Peyer's patch (tissue), 4 donors: Measurements from ENCODE around the gene CNTF.

Source experiments
- POLR2A ChIP-seq, 2 donors: fragments of 450-650 bp; IDR thresholded peaks; one replicate each; pipeline ENCODE4 v1.5.1; 2017; ENCODE audit warnings: antibody characterized with exemption in 2 of 2, mild to moderate bottlenecking in 2 of 2, moderate library complexity in 2 of 2
- TF ChIP-seq, protein P1 (sequence below), 6 experiments: fragments of 450-650 bp in 4 of 6; fragments of 200-600 bp in 2 of 6; sonication (generic) in 1 of 6; IDR thresholded peaks; one replicate each; pipeline ENCODE4 v1.5.1; 2017 to 2019; ENCODE audit warnings: antibody characterized with exemption in 6 of 6, mild to moderate bottlenecking in 3 of 6, moderate library complexity in 1 of 6

DNA sequence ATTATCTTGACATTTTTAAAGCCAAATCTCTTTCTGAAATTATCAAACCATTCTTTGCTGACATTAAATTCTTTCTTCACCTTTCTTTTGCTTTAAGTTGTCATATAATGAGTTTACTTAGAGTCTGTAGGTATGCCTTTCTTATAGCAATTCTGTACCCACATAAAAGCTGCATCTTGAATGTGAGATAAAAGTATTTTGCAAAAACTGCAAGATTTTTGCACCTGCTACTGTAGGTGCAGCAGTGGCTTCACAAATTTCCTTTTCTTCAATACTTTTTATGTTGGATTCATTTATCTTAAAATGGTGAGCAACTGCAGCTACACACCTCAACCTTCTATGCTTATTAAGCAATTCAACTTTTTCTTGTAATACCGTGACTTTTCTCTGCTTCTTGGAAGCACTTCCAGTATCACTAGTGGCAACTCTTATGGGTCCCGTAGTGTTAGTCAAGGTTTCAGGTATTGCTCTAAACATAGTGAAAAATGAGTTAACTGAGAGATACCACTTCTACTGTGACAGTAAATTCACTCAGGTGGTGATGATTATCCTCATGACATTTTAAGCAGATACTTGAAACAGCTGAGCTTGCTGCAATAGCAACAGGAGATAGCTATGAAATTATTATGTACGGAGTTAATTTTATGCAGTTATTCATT, 24.9 kb upstream of the CNTF start:
- TF ChIP-seq, protein P1, sequence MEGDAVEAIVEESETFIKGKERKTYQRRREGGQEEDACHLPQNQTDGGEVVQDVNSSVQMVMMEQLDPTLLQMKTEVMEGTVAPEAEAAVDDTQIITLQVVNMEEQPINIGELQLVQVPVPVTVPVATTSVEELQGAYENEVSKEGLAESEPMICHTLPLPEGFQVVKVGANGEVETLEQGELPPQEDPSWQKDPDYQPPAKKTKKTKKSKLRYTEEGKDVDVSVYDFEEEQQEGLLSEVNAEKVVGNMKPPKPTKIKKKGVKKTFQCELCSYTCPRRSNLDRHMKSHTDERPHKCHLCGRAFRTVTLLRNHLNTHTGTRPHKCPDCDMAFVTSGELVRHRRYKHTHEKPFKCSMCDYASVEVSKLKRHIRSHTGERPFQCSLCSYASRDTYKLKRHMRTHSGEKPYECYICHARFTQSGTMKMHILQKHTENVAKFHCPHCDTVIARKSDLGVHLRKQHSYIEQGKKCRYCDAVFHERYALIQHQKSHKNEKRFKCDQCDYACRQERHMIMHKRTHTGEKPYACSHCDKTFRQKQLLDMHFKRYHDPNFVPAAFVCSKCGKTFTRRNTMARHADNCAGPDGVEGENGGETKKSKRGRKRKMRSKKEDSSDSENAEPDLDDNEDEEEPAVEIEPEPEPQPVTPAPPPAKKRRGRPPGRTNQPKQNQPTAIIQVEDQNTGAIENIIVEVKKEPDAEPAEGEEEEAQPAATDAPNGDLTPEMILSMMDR (IDR thresholded peaks at IDR 0.05), result no peak
- TF ChIP-seq POLR2A (IDR thresholded peaks at IDR 0.05), result no peak
